Kidney capillary endothelial cell (primary cell): ENCODE data around the gene G2E3.

Experiments
- DNase-seq: peaks from one replicate; pipeline ENCODE4 v3.0.0-alpha.2; 2018; ENCODE audit warnings: low spot score

G2E3 gene

GRCh38 chr14:30655658-30656057 lies 96.7 kb downstream of the G2E3 start:
- no peak for DNase-seq

- peak; percentile 16 for DNase-seq
Observed at GRCh38 chr14:30656190-30656632, 97.3 kb downstream of the G2E3 start.

- no peak for DNase-seq
Observed at GRCh38 chr14:30657050-30657449, 98.1 kb downstream of the G2E3 start.

GRCh38 chr14:30657606-30658163 lies 98.7 kb downstream of the G2E3 start:
- no peak for DNase-seq

GRCh38 chr14:30658645-30659044 lies 99.7 kb downstream of the G2E3 start:
- DNase-seq, result no peak

GRCh38 chr14:30669594-30669993 lies 110.6 kb downstream of the G2E3 start:
- DNase-seq, result no peak
